Kidney (tissue), 14 donors: Measurements from ENCODE around the gene IRAK2. TPM values are rescaled to one million over a fixed set of nuclear protein-coding genes. Genes with fewer than 3 reads are reported as not detected.

Experiments used
- DNase-seq, 5 donors: peaks; one replicate each; pipeline ENCODE4 v3.0.0-alpha.2; 2013 to 2020
- FAIRE-seq: peaks from 2 replicates; lab custom pipeline; 2012; peaks lifted over from hg19 to GRCh38; lab: Jason Lieb, UNC
- H3K27ac ChIP-seq, 2 donors: one replicate each; pipeline ENCODE4 v1.7.0; 2013; ENCODE audit warnings: low read depth in 2 of 2, low read length in 2 of 2, inconsistent platforms in 1 of 2
- H3K27me3 ChIP-seq: one replicate; pipeline ENCODE4 v1.7.1; 2013; ENCODE audit warnings: low read length, inconsistent platforms; ENCODE audit not compliant: control insufficient read depth, insufficient read depth
- H3K36me3 ChIP-seq, 3 donors: one replicate each; pipeline versions ENCODE4 v1.7.0 to v1.7.1; 2013; ENCODE audit warnings: low read length in 3 of 3, control low read depth in 1 of 3, inconsistent platforms in 1 of 3; ENCODE audit not compliant: insufficient read depth in 3 of 3, control insufficient read depth in 2 of 3
- H3K4me1 ChIP-seq, 3 donors: one replicate each; pipeline versions ENCODE4 v1.7.0 to v1.7.1; 2013; ENCODE audit warnings: low read length in 3 of 3, inconsistent platforms in 1 of 3, low read depth in 1 of 3; ENCODE audit not compliant: control insufficient read depth in 2 of 3, insufficient read depth in 2 of 3
- H3K4me3 ChIP-seq, 3 donors: one replicate each; pipeline versions ENCODE4 v1.7.0 to v1.8.1; 2013; ENCODE audit warnings: low read length in 3 of 3, control low read depth in 1 of 3, inconsistent platforms in 1 of 3
- H3K9ac ChIP-seq, 3 donors: one replicate each; pipeline versions ENCODE4 v1.7.0 to v1.7.1; 2013; ENCODE audit warnings: low read length in 3 of 3, control low read depth in 1 of 3, inconsistent platforms in 1 of 3
- H3K9me3 ChIP-seq, 3 donors: one replicate each; pipeline versions ENCODE4 v1.7.0 to v1.7.1; 2013; ENCODE audit warnings: low read length in 3 of 3, control low read depth in 1 of 3, inconsistent platforms in 1 of 3; ENCODE audit not compliant: control insufficient read depth in 2 of 3, insufficient read depth in 1 of 3
- intact Hi-C: fragments of 100-400 bp; cut with DNase I; formaldehyde crosslinking; loops from one replicate; pipeline ENCODE4 v1.11.1; 2022
- polyA plus RNA-seq: library from polyadenylated mRNA; stranded (reverse); fragments of 350-450 nt; fragmentation: Illumina TruSeq; extraction: RNeasy Lipid Tissue Mini Kit (QIAGEN cat#74804); gene quantifications from one replicate; pipeline ENCODE4 v1.2.3, GENCODE V29; 2014; ENCODE audit warnings: low read depth, low replicate concordance; ENCODE audit not compliant: insufficient read depth
- total RNA-seq: library from RNA; stranded (reverse); fragmentation: NEBNext Ultra II Directional; extraction: Animal tissue kit (Norgen Biotek cat#: 25700); gene quantifications from one replicate; pipeline ENCODE4 v1.2.1, GENCODE V29; 2021
- TF ChIP-seq, protein P1 (sequence below): IDR thresholded peaks from 3 replicates; pipeline ENCODE4 v1.5.1; 2012; ENCODE audit warnings: mild to moderate bottlenecking, moderate library complexity, borderline replicate concordance; ENCODE audit not compliant: insufficient read depth; ENCODE audit errors: extremely low read depth
- donor health status: control.
- donor health status: control.
- donor health status: control.
- donor health status: control.
- donor health status: control.
- donor health status: DM: yes; HTN: yes; CAD: no.
- donor health status: Normal renal cell carcinoma (clear cell type).

Gene IRAK2
- total and polyA plus RNA-seq, 2 donors from 2014 or later: 1.2 to 8.9 TPM

- Histone ChIP-seq H3K4me1 (peaks cover 0 to 19% (median 10%) of the 10 kb centered on the region in 3 donors), H3K9me3 (no peaks in the 10 kb centered on the region), H3K4me3 (no peak overlapping the region), H3K27me3 (no peaks in the 10 kb centered on the region), H3K27ac (no peak overlapping the region), H3K36me3 (no peaks in the 10 kb centered on the region), H3K9ac (no peak overlapping the region)
- DNase-seq (no peak), FAIRE-seq (no peak)
- intact Hi-C loops: no loop called here
- TF ChIP-seq, protein P1, sequence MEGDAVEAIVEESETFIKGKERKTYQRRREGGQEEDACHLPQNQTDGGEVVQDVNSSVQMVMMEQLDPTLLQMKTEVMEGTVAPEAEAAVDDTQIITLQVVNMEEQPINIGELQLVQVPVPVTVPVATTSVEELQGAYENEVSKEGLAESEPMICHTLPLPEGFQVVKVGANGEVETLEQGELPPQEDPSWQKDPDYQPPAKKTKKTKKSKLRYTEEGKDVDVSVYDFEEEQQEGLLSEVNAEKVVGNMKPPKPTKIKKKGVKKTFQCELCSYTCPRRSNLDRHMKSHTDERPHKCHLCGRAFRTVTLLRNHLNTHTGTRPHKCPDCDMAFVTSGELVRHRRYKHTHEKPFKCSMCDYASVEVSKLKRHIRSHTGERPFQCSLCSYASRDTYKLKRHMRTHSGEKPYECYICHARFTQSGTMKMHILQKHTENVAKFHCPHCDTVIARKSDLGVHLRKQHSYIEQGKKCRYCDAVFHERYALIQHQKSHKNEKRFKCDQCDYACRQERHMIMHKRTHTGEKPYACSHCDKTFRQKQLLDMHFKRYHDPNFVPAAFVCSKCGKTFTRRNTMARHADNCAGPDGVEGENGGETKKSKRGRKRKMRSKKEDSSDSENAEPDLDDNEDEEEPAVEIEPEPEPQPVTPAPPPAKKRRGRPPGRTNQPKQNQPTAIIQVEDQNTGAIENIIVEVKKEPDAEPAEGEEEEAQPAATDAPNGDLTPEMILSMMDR: no peak
These were observed 22.7 kb downstream of the IRAK2 start for GRCh38 chr3:10187290-10187876.

DNA sequence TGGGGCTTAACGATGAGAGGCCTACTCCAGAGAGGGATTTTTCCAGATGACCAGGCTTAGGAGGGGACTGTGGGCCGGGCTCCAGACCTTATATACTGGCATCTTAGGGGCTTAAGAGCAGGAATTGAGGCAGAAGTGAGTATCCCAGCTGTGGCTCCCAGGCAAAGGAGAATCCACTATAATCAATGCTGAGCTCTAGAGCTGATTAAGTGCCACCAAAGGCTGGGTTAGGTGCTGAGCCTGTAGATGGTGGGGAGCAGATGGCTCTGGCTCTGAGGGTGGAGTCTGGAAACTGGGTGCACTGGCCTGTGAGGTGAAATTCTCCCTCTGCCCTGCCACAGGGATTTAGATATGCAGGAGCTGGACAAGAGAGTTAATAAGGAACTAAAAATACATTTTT lies 23.2 kb downstream of the IRAK2 start:
- Histone ChIP-seq H3K9ac (no peak overlapping the region), H3K36me3 (no peaks in the 10 kb centered on the region), H3K4me1 (peaks cover 0 to 20% (median 15%) of the 10 kb centered on the region in 3 donors), H3K27ac (no peak overlapping the region), H3K4me3 (no peak overlapping the region), H3K27me3 (no peaks in the 10 kb centered on the region), H3K9me3 (no peaks in the 10 kb centered on the region)
- intact Hi-C loops: no loop called here
- TF ChIP-seq, protein P1: no peak
- DNase-seq (no peak), FAIRE-seq (no peak)

DNA sequence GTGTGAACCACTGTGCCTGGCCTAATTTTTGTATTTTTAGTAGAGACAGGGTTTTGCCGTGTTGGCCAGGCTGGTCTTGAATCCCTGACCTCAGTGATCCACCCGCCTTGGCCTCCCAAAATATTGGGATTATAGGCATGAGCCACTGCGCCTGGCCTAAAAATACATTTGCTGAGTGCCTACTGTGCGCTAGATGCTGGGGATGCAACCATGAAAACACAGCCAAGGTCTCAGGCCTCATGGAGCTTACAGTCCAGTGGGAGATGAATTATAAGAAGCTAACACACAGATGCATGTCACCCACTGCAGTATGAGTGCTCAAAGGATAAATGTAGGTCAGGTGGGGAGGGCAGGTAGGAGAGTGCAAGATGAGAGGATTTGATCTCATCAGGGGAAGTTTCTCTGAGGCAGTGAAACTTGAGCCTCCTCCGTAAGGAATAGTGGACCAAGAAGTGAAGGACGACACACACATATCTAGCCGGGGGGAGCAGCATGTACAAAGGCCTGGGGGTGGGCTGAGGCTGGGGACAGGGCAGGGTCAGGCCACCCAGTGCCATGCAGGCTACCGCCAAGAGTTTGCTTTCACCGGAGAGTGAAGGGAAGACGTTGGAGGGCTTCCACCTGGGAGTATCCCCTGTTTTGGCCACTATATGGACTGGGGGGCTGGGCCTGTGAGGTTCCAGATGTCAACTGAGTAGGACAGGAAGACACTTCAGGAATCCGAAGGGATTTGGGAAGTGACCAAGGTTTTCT lies 24.3 kb downstream of the IRAK2 start:
- Histone ChIP-seq H3K9me3 (no peaks in the 10 kb centered on the region), H3K9ac (no peak overlapping the region), H3K27ac (peak overlapping the region; percentile 64 to 85), H3K4me1 (peaks cover 0 to 23% (median 20%) of the 10 kb centered on the region in 3 donors), H3K27me3 (no peaks in the 10 kb centered on the region), H3K36me3 (no peaks in the 10 kb centered on the region), H3K4me3 (no peak overlapping the region)
- TF ChIP-seq, protein P1: no peak
- intact Hi-C loops: no loop called here
- DNase-seq (no peak), FAIRE-seq (no peak)
